C4-2B (cell line): ENCODE data around the gene SLC33A1.
"Not testable (repeated sequence)": the region's sequence is repeated elsewhere in the genome, so short reads cannot be mapped to it uniquely, and the experiment has no call there.

Source experiments
- H3K27ac ChIP-seq: fragments of 450-650 bp; 2 replicates; pipeline ENCODE4 v1.5.1; 2017
- CTCF ChIP-seq: fragments of 450-650 bp; conservative IDR thresholded peaks from 2 replicates; pipeline ENCODE4 v1.5.1; 2017; ENCODE audit warnings: mild to moderate bottlenecking
- ZFX ChIP-seq: fragments of 450-650 bp; IDR thresholded peaks from 2 replicates; pipeline ENCODE4 v1.6.1; 2017

SLC33A1 gene

GRCh38 chr3:155859859-155860258 lies 5.6 kb upstream of the SLC33A1 start:
- no peak; the same call in 1 of the 2 replicates for TF ChIP-seq CTCF
- TF ChIP-seq ZFX, result no peak
- no peak overlapping the region for H3K27ac ChIP-seq

- peak; percentile 36; the same call in 1 of the 2 replicates for TF ChIP-seq ZFX
- TF ChIP-seq CTCF, result no peak; the same call in 1 of the 2 replicates
- H3K27ac ChIP-seq, result peak overlapping the region; percentile 91
Measured at GRCh38 chr3:155853214-155854140, 750 bp downstream of the SLC33A1 start.

- no peak overlapping the region for H3K27ac ChIP-seq
- no peak for TF ChIP-seq CTCF
- TF ChIP-seq ZFX, result no peak
Measured at GRCh38 chr3:155852341-155852740, 1.9 kb downstream of the SLC33A1 start.

GRCh38 chr3:155849404-155849803 lies 4.8 kb downstream of the SLC33A1 start:
- not testable (repeated sequence) for H3K27ac ChIP-seq

- TF ChIP-seq CTCF, result no peak
- TF ChIP-seq ZFX, result no peak
- H3K27ac ChIP-seq, result no peak overlapping the region
Measured at GRCh38 chr3:155847993-155848392, 6.2 kb downstream of the SLC33A1 start.

- TF ChIP-seq ZFX, result no peak
- TF ChIP-seq CTCF, result no peak
- no peak overlapping the region for H3K27ac ChIP-seq
Measured at GRCh38 chr3:155846119-155846518, 8.1 kb downstream of the SLC33A1 start.

GRCh38 chr3:155843569-155843968 lies 10.7 kb downstream of the SLC33A1 start:
- H3K27ac ChIP-seq, result no peak overlapping the region
- no peak for TF ChIP-seq ZFX
- TF ChIP-seq CTCF, result no peak
